ENCODE data around the gene DNM1. TPM values are rescaled to one million over a fixed set of nuclear protein-coding genes. Genes with fewer than 3 reads are reported as not detected.

DNM1 gene
- total RNA-seq, 1 donor from 2014 or later: 112 TPM

DNA sequence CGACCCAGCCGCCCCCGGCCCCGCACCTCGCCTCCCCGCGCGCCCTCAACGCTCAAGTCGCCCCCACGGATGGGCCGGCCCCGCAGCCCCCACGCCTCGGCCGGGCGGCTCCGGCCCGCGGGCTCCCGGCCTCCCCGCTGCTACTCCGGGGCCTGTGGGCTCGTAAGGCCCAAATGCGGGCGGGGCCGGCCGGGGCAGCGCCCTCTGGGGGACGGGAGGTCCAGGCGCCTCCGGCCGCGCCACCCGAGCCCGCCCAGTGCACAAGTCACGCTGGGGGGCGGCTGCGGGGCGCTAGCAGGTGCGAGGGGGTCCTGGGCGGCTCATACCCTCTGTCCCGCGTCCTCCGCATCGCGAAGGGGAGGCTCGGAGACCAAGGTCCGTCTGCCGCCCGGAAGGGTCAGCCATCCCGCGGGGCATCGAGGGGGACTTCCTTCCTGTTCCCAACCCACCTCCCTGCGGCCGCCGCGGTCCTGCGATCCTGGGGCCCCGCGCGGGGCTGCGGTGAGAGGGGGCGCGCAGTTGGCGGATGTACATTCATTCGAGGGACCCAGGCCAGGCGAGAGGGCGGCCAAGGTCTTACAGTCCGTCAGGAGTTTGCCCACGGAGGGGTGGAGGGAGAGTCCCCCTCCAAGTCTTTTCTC, 11.7 kb upstream of the DNM1 start, which contains the start of gene CIZ1:
TSS of gene CIZ1 (minus strand) at position 167 of the 641 bp plus-strand sequence. CDS start 715 bp downstream, outside the sequence.
- H3K4me3 Mint-ChIP-seq: peak within 1 kb of the TSS; percentile 99

DNA sequence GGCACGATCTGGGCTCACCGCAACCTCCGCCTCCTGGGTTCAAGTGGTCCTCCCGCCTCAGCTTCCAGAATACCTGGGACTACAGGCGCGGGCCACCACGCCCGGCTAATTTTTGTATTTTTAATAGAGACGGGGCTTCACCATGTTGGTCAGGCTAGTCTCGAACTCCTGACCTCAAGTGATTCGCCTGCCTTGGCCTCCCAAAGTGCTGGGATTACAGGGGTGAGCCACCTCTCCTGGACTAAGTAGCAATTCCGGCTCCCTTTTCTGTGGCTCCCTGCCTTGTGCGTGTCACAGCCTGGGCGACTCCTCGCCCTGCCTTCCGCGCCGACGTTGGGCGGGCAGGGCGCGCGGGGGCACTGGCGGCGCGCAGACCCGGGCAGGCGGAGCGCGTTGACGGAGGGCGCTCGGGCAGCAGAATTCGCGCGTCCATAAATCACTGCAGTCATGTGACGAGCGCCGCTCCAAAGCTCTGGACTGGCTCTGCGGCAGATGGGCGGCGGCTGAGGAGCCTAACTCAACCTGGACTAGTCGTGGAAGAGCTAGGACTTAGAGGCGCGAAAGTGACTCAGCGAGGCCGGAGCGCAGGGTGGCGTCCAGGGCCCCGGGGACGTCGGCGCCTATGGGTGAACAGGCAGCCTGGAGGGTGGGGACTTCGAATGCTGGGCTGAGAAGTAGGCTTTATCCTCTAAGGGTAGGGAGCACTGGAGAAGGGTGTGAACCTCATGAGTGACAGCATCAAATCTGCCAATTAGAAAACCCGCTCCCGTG, 10.4 kb upstream of the DNM1 start:
- no peak for DNase-seq (ENCODE audit: extremely low spot score, unreplicated experiment)
- Mint-ChIP-seq H3K9me3 (no peaks in the 10 kb centered on the region), H3K4me3 (peak overlapping the region; percentile 36), H3K36me3 (peaks cover 3% of the 10 kb centered on the region), H3K4me1 (ENCODE audit: unreplicated experiment) (peaks cover 6% of the 10 kb centered on the region), H3K27me3 (no peaks in the 10 kb centered on the region), H3K27ac (no peak overlapping the region)
- TF ChIP-seq, protein P1, sequence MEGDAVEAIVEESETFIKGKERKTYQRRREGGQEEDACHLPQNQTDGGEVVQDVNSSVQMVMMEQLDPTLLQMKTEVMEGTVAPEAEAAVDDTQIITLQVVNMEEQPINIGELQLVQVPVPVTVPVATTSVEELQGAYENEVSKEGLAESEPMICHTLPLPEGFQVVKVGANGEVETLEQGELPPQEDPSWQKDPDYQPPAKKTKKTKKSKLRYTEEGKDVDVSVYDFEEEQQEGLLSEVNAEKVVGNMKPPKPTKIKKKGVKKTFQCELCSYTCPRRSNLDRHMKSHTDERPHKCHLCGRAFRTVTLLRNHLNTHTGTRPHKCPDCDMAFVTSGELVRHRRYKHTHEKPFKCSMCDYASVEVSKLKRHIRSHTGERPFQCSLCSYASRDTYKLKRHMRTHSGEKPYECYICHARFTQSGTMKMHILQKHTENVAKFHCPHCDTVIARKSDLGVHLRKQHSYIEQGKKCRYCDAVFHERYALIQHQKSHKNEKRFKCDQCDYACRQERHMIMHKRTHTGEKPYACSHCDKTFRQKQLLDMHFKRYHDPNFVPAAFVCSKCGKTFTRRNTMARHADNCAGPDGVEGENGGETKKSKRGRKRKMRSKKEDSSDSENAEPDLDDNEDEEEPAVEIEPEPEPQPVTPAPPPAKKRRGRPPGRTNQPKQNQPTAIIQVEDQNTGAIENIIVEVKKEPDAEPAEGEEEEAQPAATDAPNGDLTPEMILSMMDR (conservative IDR thresholded peaks at IDR 0.05): no peak

More for the DNA sequence above, 11.7 kb upstream of the DNM1 start, which contains the start of gene CIZ1:
- peak within 1 kb of the TSS; percentile 85 for H3K27ac Mint-ChIP-seq
- peaks cover 9% of the 10 kb centered on the region for H3K36me3 Mint-ChIP-seq
- H3K4me1 Mint-ChIP-seq (ENCODE audit: unreplicated experiment): peaks cover 6% of the 10 kb centered on the region
- TF ChIP-seq, protein P1 (conservative IDR thresholded peaks at IDR 0.05): peak; percentile 87
- DNase-seq (ENCODE audit: extremely low spot score, unreplicated experiment): peak; percentile 85
- no peaks in the 10 kb centered on the region for H3K27me3 Mint-ChIP-seq
- H3K9me3 Mint-ChIP-seq: no peaks in the 10 kb centered on the region

DNA sequence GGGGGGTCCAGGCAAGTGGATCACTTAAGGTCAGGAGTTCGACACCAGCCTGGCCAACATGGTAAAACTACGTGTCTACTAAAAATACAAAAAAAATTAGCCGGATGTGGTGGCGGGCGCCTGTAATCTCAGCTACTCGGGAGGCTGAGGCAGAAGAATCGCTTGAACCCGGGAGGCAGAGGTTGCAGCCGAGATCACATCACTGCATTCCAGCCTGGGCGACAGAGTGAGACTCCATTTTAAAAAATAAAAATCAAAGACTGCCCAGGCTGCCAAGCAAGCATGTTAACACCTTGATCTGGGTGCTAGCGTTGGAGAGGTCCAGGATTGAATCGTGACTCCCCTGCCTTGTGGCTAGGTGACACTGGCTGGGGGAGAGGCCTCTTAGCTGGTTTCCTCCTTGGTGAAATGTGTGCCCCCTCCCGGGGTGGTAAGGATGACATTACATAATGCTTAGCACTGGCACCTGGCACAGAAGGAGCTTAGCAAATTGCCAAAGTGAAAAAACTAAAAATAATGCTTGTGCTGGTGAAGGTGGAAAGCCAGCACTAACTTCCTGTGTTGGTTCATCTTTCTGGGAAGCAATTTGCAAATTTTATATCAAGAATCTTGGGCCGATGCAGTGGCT, 9.6 kb upstream of the DNM1 start:
- H3K4me1 Mint-ChIP-seq (ENCODE audit: unreplicated experiment): peaks cover 6% of the 10 kb centered on the region
- no peaks in the 10 kb centered on the region for H3K9me3 Mint-ChIP-seq
- TF ChIP-seq, protein P1 (conservative IDR thresholded peaks at IDR 0.05): no peak
- no peak overlapping the region for H3K4me3 Mint-ChIP-seq
- peaks cover 3% of the 10 kb centered on the region for H3K36me3 Mint-ChIP-seq
- no peaks in the 10 kb centered on the region for H3K27me3 Mint-ChIP-seq
- DNase-seq (ENCODE audit: extremely low spot score, unreplicated experiment): no peak
- no peak overlapping the region for H3K27ac Mint-ChIP-seq

DNA sequence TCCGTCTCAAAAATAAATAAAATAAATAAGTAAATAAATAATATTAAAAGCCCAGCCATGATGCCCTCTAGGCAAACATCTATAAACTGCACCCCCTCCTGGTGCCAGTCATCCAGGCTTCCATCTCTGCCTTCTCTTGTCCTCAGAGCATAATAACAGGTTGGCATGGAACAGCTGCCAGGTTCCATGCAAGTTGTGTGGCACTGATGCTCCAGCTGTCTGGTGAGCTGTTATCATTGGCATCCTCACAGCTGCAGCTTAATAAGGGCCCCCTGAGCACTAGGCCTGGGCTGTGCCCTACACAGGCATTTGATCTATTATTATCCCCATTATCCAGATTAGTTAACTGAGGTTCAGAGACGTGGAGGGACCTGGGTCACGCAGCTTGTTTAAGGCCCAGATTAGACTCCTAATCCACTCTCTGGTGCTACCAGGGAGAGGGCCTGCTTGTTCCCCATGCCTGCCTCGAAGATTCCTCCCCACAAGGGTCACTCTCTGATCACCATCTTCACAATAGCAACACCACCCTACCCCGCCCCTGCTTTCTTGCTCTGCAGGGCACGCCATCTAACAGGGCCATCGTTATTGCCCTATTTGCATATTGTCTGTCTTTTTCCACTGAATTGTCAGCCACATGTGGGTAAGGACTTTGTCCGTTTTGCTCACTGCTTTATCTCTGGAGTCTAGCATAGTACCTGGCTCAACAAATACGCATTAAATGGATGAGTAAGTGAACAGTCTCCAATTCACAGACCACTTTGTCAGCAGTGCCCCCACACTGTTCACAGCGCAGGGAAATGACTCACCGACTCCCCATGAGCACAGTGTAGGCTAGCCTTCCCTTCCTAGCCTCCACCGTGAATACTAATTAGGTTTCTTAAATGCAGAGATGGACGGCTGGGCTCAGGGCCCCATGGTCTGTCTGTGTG, 1.5 kb upstream of the DNM1 start:
- TF ChIP-seq, protein P1 (conservative IDR thresholded peaks at IDR 0.05): no peak
- H3K27ac Mint-ChIP-seq: no peak overlapping the region
- no peak overlapping the region for H3K4me3 Mint-ChIP-seq
- H3K9me3 Mint-ChIP-seq: no peaks in the 10 kb centered on the region
- H3K36me3 Mint-ChIP-seq: no peaks in the 10 kb centered on the region
- H3K4me1 Mint-ChIP-seq (ENCODE audit: unreplicated experiment): peaks cover 21% of the 10 kb centered on the region
- H3K27me3 Mint-ChIP-seq: peaks cover 3% of the 10 kb centered on the region
- DNase-seq (ENCODE audit: extremely low spot score, unreplicated experiment): no peak

DNA sequence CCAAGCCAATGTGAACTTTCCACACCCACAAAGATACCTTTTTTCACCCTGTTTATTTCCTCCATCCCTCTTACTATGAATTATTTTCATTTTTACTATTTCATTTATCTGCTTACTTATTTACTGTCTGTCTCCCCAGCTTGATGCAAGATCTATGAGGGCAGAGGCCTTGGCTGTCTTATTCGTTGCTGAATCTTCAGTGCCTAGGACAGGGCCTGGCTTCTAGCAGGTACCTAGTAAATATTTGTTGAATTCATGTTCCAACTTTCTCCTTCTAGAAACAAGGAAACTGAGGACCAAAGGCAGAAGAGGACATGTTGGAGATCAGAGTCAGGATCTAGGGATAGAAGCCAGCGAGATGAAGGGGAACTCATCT, 543 bp upstream of the DNM1 start:
- peak overlapping the region; percentile 83 for H3K4me3 Mint-ChIP-seq
- H3K27ac Mint-ChIP-seq: peak overlapping the region; percentile 10

More for the DNA sequence above, 543 bp upstream of the DNM1 start:
- Mint-ChIP-seq H3K27me3 (peaks cover 3% of the 10 kb centered on the region), H3K9me3 (no peaks in the 10 kb centered on the region), H3K36me3 (no peaks in the 10 kb centered on the region), H3K4me1 (ENCODE audit: unreplicated experiment) (peaks cover 27% of the 10 kb centered on the region)
- TF ChIP-seq, protein P1 (conservative IDR thresholded peaks at IDR 0.05): no peak
- DNase-seq (ENCODE audit: extremely low spot score, unreplicated experiment): no peak
